SU-DHL-6 (cell line): Measurements from ENCODE around the gene ACAP2.

Experiments used
- H2AFZ ChIP-seq: fragments of 200-600 bp; sonication (generic); 2 replicates; pipeline ENCODE4 v1.6.1; 2014; ENCODE audit warnings: low read depth, mild to moderate bottlenecking, moderate library complexity, mixed read lengths, antibody characterized with exemption, low read length; ENCODE audit not compliant: severe bottlenecking
- H3F3A ChIP-seq: fragments of 200-600 bp; shearing (Covaris generic); 2 replicates; pipeline ENCODE4 v1.6.0; 2016; ENCODE audit warnings: antibody characterized with exemption, mild to moderate bottlenecking; ENCODE audit not compliant: insufficient read depth
- H3K27ac ChIP-seq: fragments of 200-600 bp; sonication (generic); 2 replicates; pipeline ENCODE4 v1.5.1; 2016; ENCODE audit warnings: low read depth, mild to moderate bottlenecking, low read length, moderate library complexity, mixed read lengths
- H3K27me3 ChIP-seq: fragments of 200-600 bp; sonication (generic), shearing (Covaris generic); 2 replicates; pipeline ENCODE4 v1.6.0; 2014; ENCODE audit warnings: mild to moderate bottlenecking, low read length
- H3K36me3 ChIP-seq: fragments of 200-600 bp; sonication (generic); 2 replicates; pipeline ENCODE4 v1.6.1; 2014; ENCODE audit warnings: mild to moderate bottlenecking, low read length, mixed read lengths
- H3K4me2 ChIP-seq: fragments of 300-600, 200-600 bp; shearing (Covaris generic), sonication (generic); 2 replicates; pipeline ENCODE4 v1.6.0; 2014; ENCODE audit warnings: low read length, low read depth, mild to moderate bottlenecking; ENCODE audit not compliant: poor library complexity, severe bottlenecking
- H3K4me3 ChIP-seq: fragments of 200-600 bp; sonication (generic); 2 replicates; pipeline ENCODE4 v1.5.1; 2014; ENCODE audit warnings: antibody characterized with exemption, low read length, mild to moderate bottlenecking, mixed read lengths; ENCODE audit not compliant: insufficient read depth, poor library complexity, severe bottlenecking
- H3K79me2 ChIP-seq: fragments of 200-600 bp; sonication (generic); 2 replicates; pipeline ENCODE4 v1.6.1; 2014; ENCODE audit warnings: mild to moderate bottlenecking, low read length, moderate library complexity; ENCODE audit not compliant: insufficient read depth
- H3K9ac ChIP-seq: fragments of 200-600 bp; sonication (generic); 2 replicates; pipeline ENCODE4 v1.7.0; 2014; ENCODE audit warnings: mild to moderate bottlenecking, low read length
- H3K9me2 ChIP-seq: fragments of 200-600 bp; sonication (generic); replicated peaks from 2 replicates; pipeline ENCODE4 v1.6.1; 2014; ENCODE audit warnings: low read length; ENCODE audit not compliant: insufficient read depth
- H3K9me3 ChIP-seq: fragments of 200-600 bp; sonication (generic); 2 replicates; pipeline ENCODE4 v1.6.1; 2014; ENCODE audit warnings: low read length, mixed read lengths; ENCODE audit not compliant: insufficient read depth
- H4K20me1 ChIP-seq: fragments of 200-600 bp; sonication (generic); 2 replicates; pipeline ENCODE4 v1.6.1; 2014; ENCODE audit warnings: low read depth, mild to moderate bottlenecking, antibody characterized with exemption, low read length, moderate library complexity, mixed read lengths
- CTCF ChIP-seq: fragments of 200-600 bp; sonication (generic); IDR thresholded peaks from one replicate; pipeline ENCODE4 v1.5.1; 2017; ENCODE audit warnings: antibody characterized with exemption, mild to moderate bottlenecking, low read length, moderate library complexity; ENCODE audit not compliant: insufficient read depth, poor library complexity, severe bottlenecking
- EZH2phosphoT487 ChIP-seq: fragments of 200-600 bp; sonication (generic), shearing (Covaris generic); conservative IDR thresholded peaks from 2 replicates; pipeline ENCODE4 v1.6.1; 2018; ENCODE audit warnings: mild to moderate bottlenecking, antibody characterized with exemption, low read length, moderate library complexity, mixed read lengths

ACAP2 gene

GRCh38 chr3:195410546-195410945 is 32.3 kb downstream of the ACAP2 start:
- H3K27me3 ChIP-seq: no peaks in the 10 kb centered on the region
- H3K4me2 ChIP-seq: no peak overlapping the region
- H3K9me3 ChIP-seq: no peaks in the 10 kb centered on the region
- H3F3A ChIP-seq: no peaks in the 10 kb centered on the region
- no peak for TF ChIP-seq CTCF
- no peak for TF ChIP-seq EZH2phosphoT487
- H3K9me2 ChIP-seq: no peaks in the 10 kb centered on the region
- no peak overlapping the region for H3K9ac ChIP-seq
- H3K4me3 ChIP-seq: no peak overlapping the region
- peaks cover 98% of the 10 kb centered on the region for H3K79me2 ChIP-seq
- peaks cover 16% of the 10 kb centered on the region for H4K20me1 ChIP-seq
- peaks cover 3% of the 10 kb centered on the region; the same call in 1 of the 2 replicates for H3K36me3 ChIP-seq
- no peak overlapping the region for H3K27ac ChIP-seq
- no peak overlapping the region for H2AFZ ChIP-seq

GRCh38 chr3:195407531-195408409 is 35.0 kb downstream of the ACAP2 start:
- Histone ChIP-seq H3K9me2 (no peaks in the 10 kb centered on the region), H3K4me3 (no peak overlapping the region), H3K27me3 (no peaks in the 10 kb centered on the region), H3K27ac (no peak overlapping the region), H3K9me3 (no peaks in the 10 kb centered on the region), H3F3A (no peaks in the 10 kb centered on the region), H3K9ac (no peak overlapping the region), H4K20me1 (0 out of 2 replicates have a peak, but pooled peaks cover 7% of the 10 kb centered on the region), H3K79me2 (peaks cover 92% of the 10 kb centered on the region), H3K4me2 (no peak overlapping the region), H2AFZ (no peak overlapping the region), H3K36me3 (peaks cover 3% of the 10 kb centered on the region; the same call in 1 of the 2 replicates)
- no peak for TF ChIP-seq CTCF
- TF ChIP-seq EZH2phosphoT487: no peak

GRCh38 chr3:195405651-195406050 is 37.2 kb downstream of the ACAP2 start:
- Histone ChIP-seq H3K36me3 (no peaks in the 10 kb centered on the region), H3K9ac (no peak overlapping the region), H3K4me2 (no peak overlapping the region), H2AFZ (no peak overlapping the region), H3K79me2 (peaks cover 93% of the 10 kb centered on the region), H3K9me3 (no peaks in the 10 kb centered on the region), H3K9me2 (no peaks in the 10 kb centered on the region), H3F3A (0 out of 2 replicates have a peak, but pooled peaks cover 3% of the 10 kb centered on the region), H3K4me3 (no peak overlapping the region), H3K27ac (no peak overlapping the region), H4K20me1 (0 out of 2 replicates have a peak, but pooled peaks cover 3% of the 10 kb centered on the region), H3K27me3 (no peaks in the 10 kb centered on the region)
- TF ChIP-seq CTCF (no peak), EZH2phosphoT487 (no peak)
